Natural killer cell (primary cell): ENCODE measurements around the gene SSR3. TPM values are rescaled to one million over a fixed set of nuclear protein-coding genes. Genes with fewer than 3 reads are reported as not detected.

Experiments used
- ATAC-seq, 3 donors: fragments of 150-1000 bp in 2 of 3; fragments of 200-7000 bp in 1 of 3; cut with Tn5 transposase; 1 replicate in 1 of 3; 2 replicates in 2 of 3; pipeline ENCODE4 v1.10.0; 2021; ENCODE audit warnings: mild to moderate bottlenecking in 2 of 3, moderate library complexity in 2 of 3
- DNase-seq, 2 donors: peaks; one replicate each; pipeline versions ENCODE4 v3.0.0 to v3.0.0-alpha.2; 2013 to 2021; ENCODE audit warnings: mixed read lengths in 1 of 2
- H3K27ac ChIP-seq: one replicate; pipeline ENCODE4 v1.5.1; 2013; ENCODE audit warnings: mild to moderate bottlenecking, low read length
- H3K27me3 ChIP-seq: one replicate; pipeline ENCODE4 v1.6.1; 2013; ENCODE audit warnings: low read length; ENCODE audit not compliant: control insufficient read depth, insufficient read depth
- H3K36me3 ChIP-seq: one replicate; pipeline ENCODE4 v1.6.1; 2013; ENCODE audit warnings: low read length; ENCODE audit not compliant: control insufficient read depth, insufficient read depth
- H3K4me1 ChIP-seq: one replicate; pipeline ENCODE4 v1.6.1; 2013; ENCODE audit warnings: low read length; ENCODE audit not compliant: control insufficient read depth, insufficient read depth
- H3K4me3 ChIP-seq: one replicate; pipeline ENCODE4 v1.5.1; 2013; ENCODE audit warnings: low read length
- H3K9me3 ChIP-seq: one replicate; pipeline ENCODE4 v1.6.1; 2013; ENCODE audit warnings: low read length; ENCODE audit not compliant: control insufficient read depth, insufficient read depth
- H3K27ac Mint-ChIP-seq, 2 donors: one replicate each; pipeline ENCODE4 v1.8.0; 2022; ENCODE audit warnings: mild to moderate bottlenecking in 2 of 2, mixed read lengths in 2 of 2, moderate library complexity in 1 of 2
- H3K27me3 Mint-ChIP-seq, 2 donors: one replicate each; pipeline ENCODE4 v1.8.0; 2022; ENCODE audit warnings: low read depth in 2 of 2, mixed read lengths in 2 of 2
- H3K36me3 Mint-ChIP-seq: one replicate; pipeline ENCODE4 v1.8.0; 2022; ENCODE audit warnings: mixed read lengths
- H3K4me1 Mint-ChIP-seq, 2 donors: one replicate each; pipeline ENCODE4 v1.8.0; 2022; ENCODE audit warnings: mixed read lengths in 2 of 2
- H3K4me3 Mint-ChIP-seq: one replicate; pipeline ENCODE4 v1.8.0; 2022; ENCODE audit warnings: mild to moderate bottlenecking, moderate library complexity, mixed read lengths
- H3K9me3 Mint-ChIP-seq, 2 donors: one replicate each; pipeline ENCODE4 v1.8.0; 2022; ENCODE audit warnings: mixed read lengths in 2 of 2
- WGBS: methylation state at CpG from one replicate; pipeline ENCODE4 v1.1.7; 2013; ENCODE audit warnings: missing lambda C conversion rate; ENCODE audit not compliant: insufficient coverage; 5-methylcytosine and 5-hydroxymethylcytosine counted together
- intact Hi-C: fragments of 100-400 bp; cut with micrococcal nuclease; formaldehyde crosslinking; loops from one replicate; pipeline ENCODE4 v1.14.2; 2022
- total RNA-seq, 4 donors: library from RNA; stranded (reverse); fragments of 120-200 nt in 1 of 4; gene quantifications; one replicate each; pipeline versions ENCODE4 v1.2.3 to v1.2.4, GENCODE V29; 2013 to 2022
- TF ChIP-seq, protein P1 (sequence below): fragments of 200-600 bp; IDR thresholded peaks from one replicate; pipeline ENCODE4 v1.8.0; 2022; ENCODE audit warnings: antibody characterized with exemption

SSR3 gene
- total RNA-seq, 3 donors from 2014 or later (not counting 1 experiment from before 2014, with no cell fraction given), result 60.7 to 75.1 (median 63.0) TPM

DNA sequence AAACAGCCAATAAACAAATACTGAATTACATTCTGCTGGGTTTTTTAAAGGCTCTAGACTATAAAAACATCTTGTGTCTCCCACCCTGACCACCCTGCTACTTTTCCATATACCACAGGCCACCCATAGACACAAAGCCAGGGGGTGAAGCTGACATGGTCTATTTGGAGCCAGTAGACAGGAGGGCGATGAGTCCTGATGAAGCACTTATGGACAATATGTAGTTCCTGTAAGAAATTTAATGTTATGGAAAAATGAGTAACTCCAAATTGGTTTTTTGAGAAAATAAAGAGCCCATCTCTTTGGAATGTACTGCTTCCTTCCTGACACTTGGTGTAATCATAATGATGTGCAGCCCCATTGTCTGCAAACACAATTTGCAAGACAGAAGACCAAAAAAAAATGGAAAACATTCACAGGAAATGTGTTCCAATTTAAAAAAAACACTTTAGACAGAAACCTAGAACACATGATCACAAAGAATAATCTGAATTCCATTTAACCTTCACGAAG, 11.8 kb downstream of the SSR3 start:
- H3K4me1 ChIP-seq, result no peaks in the 10 kb centered on the region
- peaks cover 68% of the 10 kb centered on the region for H3K36me3 ChIP-seq
- Mint-ChIP-seq H3K27me3 (no peaks in the 10 kb centered on the region), H3K27ac (no peak overlapping the region), H3K4me3 (no peak overlapping the region), H3K4me1 (peaks cover 15% of the 10 kb centered on the region in 2 donors), H3K9me3 (no peaks in the 10 kb centered on the region), H3K36me3 (peaks cover 29% of the 10 kb centered on the region)
- WGBS, result 100% methylated on average over 2 of the region's 2 CpGs
- DNase-seq (no peak), ATAC-seq (no peak)
- TF ChIP-seq, protein P1, sequence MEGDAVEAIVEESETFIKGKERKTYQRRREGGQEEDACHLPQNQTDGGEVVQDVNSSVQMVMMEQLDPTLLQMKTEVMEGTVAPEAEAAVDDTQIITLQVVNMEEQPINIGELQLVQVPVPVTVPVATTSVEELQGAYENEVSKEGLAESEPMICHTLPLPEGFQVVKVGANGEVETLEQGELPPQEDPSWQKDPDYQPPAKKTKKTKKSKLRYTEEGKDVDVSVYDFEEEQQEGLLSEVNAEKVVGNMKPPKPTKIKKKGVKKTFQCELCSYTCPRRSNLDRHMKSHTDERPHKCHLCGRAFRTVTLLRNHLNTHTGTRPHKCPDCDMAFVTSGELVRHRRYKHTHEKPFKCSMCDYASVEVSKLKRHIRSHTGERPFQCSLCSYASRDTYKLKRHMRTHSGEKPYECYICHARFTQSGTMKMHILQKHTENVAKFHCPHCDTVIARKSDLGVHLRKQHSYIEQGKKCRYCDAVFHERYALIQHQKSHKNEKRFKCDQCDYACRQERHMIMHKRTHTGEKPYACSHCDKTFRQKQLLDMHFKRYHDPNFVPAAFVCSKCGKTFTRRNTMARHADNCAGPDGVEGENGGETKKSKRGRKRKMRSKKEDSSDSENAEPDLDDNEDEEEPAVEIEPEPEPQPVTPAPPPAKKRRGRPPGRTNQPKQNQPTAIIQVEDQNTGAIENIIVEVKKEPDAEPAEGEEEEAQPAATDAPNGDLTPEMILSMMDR, result no peak
- no peaks in the 10 kb centered on the region for H3K27me3 ChIP-seq
- no peaks in the 10 kb centered on the region for H3K9me3 ChIP-seq
- H3K27ac ChIP-seq, result no peak overlapping the region
- intact Hi-C loops, result no loop called here
- H3K4me3 ChIP-seq, result no peak overlapping the region

DNA sequence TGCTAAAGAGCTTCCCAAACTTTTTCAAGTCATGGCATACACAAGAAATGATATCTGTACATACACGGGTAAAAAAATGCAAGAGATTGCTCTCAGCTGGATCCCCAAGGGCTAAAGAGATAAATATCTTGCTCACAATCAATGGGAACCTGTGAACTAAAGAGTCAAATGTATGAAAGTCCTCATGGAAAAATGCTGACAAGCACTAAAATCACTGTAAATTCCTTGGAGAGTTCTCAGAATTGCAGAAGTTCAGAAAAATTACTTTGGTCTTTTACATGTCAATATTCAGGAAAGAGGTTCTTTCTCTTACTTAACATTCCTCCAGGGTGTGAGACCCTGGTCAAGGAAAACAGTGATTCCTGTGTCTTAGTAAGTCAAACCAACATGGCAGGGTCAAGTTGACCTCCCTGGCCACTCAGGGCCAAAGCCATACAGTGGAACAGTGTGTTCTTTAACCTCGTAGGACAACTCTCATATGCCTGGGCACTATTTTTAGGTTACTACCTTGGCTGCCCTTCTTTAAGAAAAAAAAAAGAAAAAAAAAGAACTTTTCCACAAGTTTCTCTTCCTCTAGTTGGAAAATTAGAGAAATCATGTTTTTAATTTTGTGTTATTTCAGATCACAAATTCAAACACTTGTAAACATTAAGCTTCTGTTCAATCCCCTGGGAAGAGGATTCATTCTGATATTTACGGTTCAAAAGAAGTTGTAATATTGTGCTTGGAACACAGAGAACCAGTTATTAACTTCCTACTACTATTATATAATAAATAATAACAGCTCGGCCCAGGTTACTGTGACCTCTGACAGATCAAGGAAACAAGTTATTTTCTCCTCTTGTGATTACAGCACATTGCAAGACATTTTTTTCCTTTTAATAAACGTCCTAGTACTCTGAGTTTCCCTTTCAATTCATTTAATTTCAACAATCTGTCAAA, 12.5 kb downstream of the SSR3 start:
- H3K27me3 ChIP-seq, result no peaks in the 10 kb centered on the region
- intact Hi-C loops, result no loop called here
- ATAC-seq (no peak), DNase-seq (no peak)
- Mint-ChIP-seq H3K4me1 (peaks cover 13 to 15% of the 10 kb centered on the region in 2 donors), H3K36me3 (peaks cover 25% of the 10 kb centered on the region), H3K27me3 (no peaks in the 10 kb centered on the region), H3K9me3 (no peaks in the 10 kb centered on the region), H3K27ac (no peak overlapping the region), H3K4me3 (no peak overlapping the region)
- H3K4me3 ChIP-seq, result no peak overlapping the region
- H3K36me3 ChIP-seq, result peaks cover 60% of the 10 kb centered on the region
- 96% methylated on average over 4 of the region's 5 CpGs for WGBS
- TF ChIP-seq, protein P1, result no peak
- no peak overlapping the region for H3K27ac ChIP-seq
- no peaks in the 10 kb centered on the region for H3K9me3 ChIP-seq
- no peaks in the 10 kb centered on the region for H3K4me1 ChIP-seq

DNA sequence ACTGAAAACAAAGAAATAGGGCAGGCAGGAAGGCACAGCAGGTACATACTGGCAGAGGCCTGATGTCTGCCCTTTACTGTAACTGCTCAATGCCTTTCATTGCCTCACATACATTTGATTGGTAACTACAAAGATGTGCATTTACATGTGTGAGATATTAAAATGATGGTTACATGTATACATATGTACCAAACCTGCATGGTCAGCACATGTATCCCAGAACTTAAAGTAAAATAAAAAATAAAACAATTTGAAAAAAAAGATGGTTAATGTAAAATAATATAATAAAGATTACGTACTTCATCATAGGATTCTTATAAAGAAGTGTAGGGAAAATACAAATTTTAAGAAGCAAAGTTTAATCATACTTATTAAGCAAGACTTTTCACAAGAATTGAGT, 15.1 kb downstream of the SSR3 start:
- Histone ChIP-seq H3K27me3 (no peaks in the 10 kb centered on the region), H3K4me1 (no peaks in the 10 kb centered on the region), H3K9me3 (no peaks in the 10 kb centered on the region), H3K4me3 (no peak overlapping the region), H3K27ac (no peak overlapping the region), H3K36me3 (peaks cover 43% of the 10 kb centered on the region)
- peaks cover 13% of the 10 kb centered on the region for H3K36me3 Mint-ChIP-seq
- no peak overlapping the region for H3K27ac Mint-ChIP-seq
- WGBS, result no CpG with 5 or more reads among the region's 1 CpG
- intact Hi-C loops, result no loop called here
- no peaks in the 10 kb centered on the region for H3K9me3 Mint-ChIP-seq
- no peaks in the 10 kb centered on the region for H3K27me3 Mint-ChIP-seq
- no peak for DNase-seq
- TF ChIP-seq, protein P1, result no peak
- H3K4me3 Mint-ChIP-seq, result no peak overlapping the region
- peaks cover 0 to 5% of the 10 kb centered on the region in 2 donors for H3K4me1 Mint-ChIP-seq
- no peak for ATAC-seq
